HepG2 (cell line): ENCODE results near the gene KDM2B. TPM values are rescaled to one million over a fixed set of nuclear protein-coding genes. Genes with fewer than 3 reads are reported as not detected.

ENCODE experiments used
- BCL3 ChIP-seq: sonication (generic); formaldehyde crosslinking; IDR thresholded peaks from 2 replicates; pipeline ENCODE4 v1.5.1; 2020; ENCODE audit warnings: mild to moderate bottlenecking, missing genetic modification reagents, moderate library complexity
- CEBPZ ChIP-seq: IDR thresholded peaks from 2 replicates; pipeline ENCODE4 v1.6.1; 2012; ENCODE audit warnings: low read length, improper control_type of control experiment
- DPF2 ChIP-seq: sonication (generic); formaldehyde crosslinking; IDR thresholded peaks from 2 replicates; pipeline ENCODE4 v1.4.0; 2020; ENCODE audit warnings: mild to moderate bottlenecking, low read depth, missing genetic modification reagents, borderline replicate concordance
- ETV5 ChIP-seq: IDR thresholded peaks from 2 replicates; pipeline ENCODE4 v1.6.1; 2018; ENCODE audit warnings: missing biosample characterization, missing genetic modification reagents, inconsistent platforms, borderline replicate concordance
- GATAD1 ChIP-seq: IDR thresholded peaks from 2 replicates; pipeline ENCODE4 v1.6.1; 2016; ENCODE audit warnings: missing genetic modification reagents, missing compliant biosample characterization
- HNF4A ChIP-seq: sonication (generic); formaldehyde crosslinking; IDR thresholded peaks from 2 replicates; pipeline ENCODE4 v1.4.0; 2020; ENCODE audit warnings: missing genetic modification reagents
- MATR3 ChIP-seq: sonication (generic); formaldehyde crosslinking; IDR thresholded peaks from 2 replicates; pipeline ENCODE4 v1.4.0; 2020; ENCODE audit warnings: missing genetic modification reagents
- NFE2L1 ChIP-seq: sonication (generic); formaldehyde crosslinking; IDR thresholded peaks from 2 replicates; pipeline ENCODE4 v1.4.0; 2020; ENCODE audit warnings: missing genetic modification reagents, mild to moderate bottlenecking, borderline replicate concordance
- PHF8 ChIP-seq: sonication (generic); formaldehyde crosslinking; IDR thresholded peaks from 2 replicates; pipeline ENCODE4 v1.5.0; 2020; ENCODE audit warnings: missing genetic modification reagents
- SMAD9 ChIP-seq: sonication (generic); formaldehyde crosslinking; IDR thresholded peaks from 2 replicates; pipeline ENCODE4 v1.5.1; 2020; ENCODE audit warnings: mild to moderate bottlenecking, missing genetic modification reagents
- SYNCRIP ChIP-seq: fragments of 200-400 bp; formaldehyde crosslinking; IDR thresholded peaks from 2 replicates; pipeline ENCODE4 v1.6.1; 2018; ENCODE audit warnings: mild to moderate bottlenecking, low read depth, low read length; ENCODE audit not compliant: insufficient read depth
- TAF1 ChIP-seq: sonication (generic); formaldehyde crosslinking; IDR thresholded peaks from 2 replicates; pipeline ENCODE4 v1.4.0; 2020; ENCODE audit warnings: missing genetic modification reagents
- TGIF2 ChIP-seq: IDR thresholded peaks from 2 replicates; pipeline ENCODE4 v1.6.1; 2016; ENCODE audit warnings: control low read depth, missing compliant biosample characterization
- TOE1 ChIP-seq: sonication (generic); formaldehyde crosslinking; IDR thresholded peaks from 2 replicates; pipeline ENCODE4 v1.4.0; 2020; ENCODE audit warnings: mild to moderate bottlenecking, missing genetic modification reagents
- ZBTB2 ChIP-seq: sonication (generic); formaldehyde crosslinking; IDR thresholded peaks from 2 replicates; pipeline ENCODE4 v1.8.0; 2022; ENCODE audit warnings: low read depth, missing genetic modification reagents
- ZMYM2 ChIP-seq: sonication (generic); formaldehyde crosslinking; IDR thresholded peaks from 2 replicates; pipeline ENCODE4 v1.8.0; 2022; ENCODE audit warnings: mild to moderate bottlenecking, missing genetic modification reagents
- ZSCAN9 ChIP-seq: IDR thresholded peaks from 2 replicates; pipeline ENCODE4 v1.6.1; 2016; ENCODE audit warnings: borderline replicate concordance
- polyA plus RNA-seq, 8 experiments: library from polyadenylated mRNA; depleted of rRNA in 3 of 8; stranded (reverse) in 7 of 8; unstranded in 1 of 8; fragments of >200 nt; fragmentation: Illumina TruSeq in 4 of 8; extraction: Trizol in 4 of 8; gene quantifications; 2 replicates each; pipeline versions ENCODE4 v1.2.1 to v1.2.3, GENCODE V29; 2011 to 2016; ENCODE audit warnings: low read depth in 4 of 8, missing spikeins in 1 of 8, mixed read lengths in 1 of 8; ENCODE audit not compliant: insufficient read depth in 1 of 8
- total RNA-seq, 5 experiments: library from RNA; depleted of rRNA; stranded (reverse); fragments of >200 nt; fragmentation: Illumina TruSeq; extraction: Trizol; gene quantifications; 2 replicates each; pipeline ENCODE4 v1.2.3, GENCODE V29; 2016; ENCODE audit warnings: low read depth in 1 of 5
- TF ChIP-seq, protein P1 (sequence below): IDR thresholded peaks from 2 replicates; pipeline ENCODE4 v1.6.1; 2016; ENCODE audit warnings: low read depth, missing genetic modification reagents, missing compliant biosample characterization

KDM2B gene
- total and polyA plus RNA-seq, 2 of the 13 experiments (the other 11 are each of a cell fraction or from before 2014, with no cell fraction given), result 17.5 to 26.1 TPM

GRCh38 chr12:121550974-121551634 lies 29.7 kb downstream of the KDM2B start (continued):
- TF ChIP-seq ETV5 (peak; percentile 96), ZBTB2 (CRISPR knock-in tag) (no peak), CEBPZ (no peak), MATR3 (CRISPR knock-in tag) (no peak), TOE1 (CRISPR knock-in tag) (peak; percentile 87; the same call in 1 of the 2 replicates), ZMYM2 (CRISPR knock-in tag) (peak; percentile 73), TGIF2 (no peak; the same call in 1 of the 2 replicates), PHF8 (no peak), DPF2 (CRISPR knock-in tag) (peak; percentile 95), GATAD1 (CRISPR knock-in tag) (peak; percentile 64), HNF4A (CRISPR knock-in tag) (peak; percentile 84), NFE2L1 (CRISPR knock-in tag) (no peak), SYNCRIP (no peak), SMAD9 (CRISPR knock-in tag) (no peak), BCL3 (CRISPR knock-in tag) (no peak), TAF1 (no peak; the same call in 1 of the 2 replicates), ZSCAN9 (CRISPR knock-in tag) (0 out of 2 replicates have a peak, but pooled peaks have one; percentile 61)
- TF ChIP-seq, protein P1, sequence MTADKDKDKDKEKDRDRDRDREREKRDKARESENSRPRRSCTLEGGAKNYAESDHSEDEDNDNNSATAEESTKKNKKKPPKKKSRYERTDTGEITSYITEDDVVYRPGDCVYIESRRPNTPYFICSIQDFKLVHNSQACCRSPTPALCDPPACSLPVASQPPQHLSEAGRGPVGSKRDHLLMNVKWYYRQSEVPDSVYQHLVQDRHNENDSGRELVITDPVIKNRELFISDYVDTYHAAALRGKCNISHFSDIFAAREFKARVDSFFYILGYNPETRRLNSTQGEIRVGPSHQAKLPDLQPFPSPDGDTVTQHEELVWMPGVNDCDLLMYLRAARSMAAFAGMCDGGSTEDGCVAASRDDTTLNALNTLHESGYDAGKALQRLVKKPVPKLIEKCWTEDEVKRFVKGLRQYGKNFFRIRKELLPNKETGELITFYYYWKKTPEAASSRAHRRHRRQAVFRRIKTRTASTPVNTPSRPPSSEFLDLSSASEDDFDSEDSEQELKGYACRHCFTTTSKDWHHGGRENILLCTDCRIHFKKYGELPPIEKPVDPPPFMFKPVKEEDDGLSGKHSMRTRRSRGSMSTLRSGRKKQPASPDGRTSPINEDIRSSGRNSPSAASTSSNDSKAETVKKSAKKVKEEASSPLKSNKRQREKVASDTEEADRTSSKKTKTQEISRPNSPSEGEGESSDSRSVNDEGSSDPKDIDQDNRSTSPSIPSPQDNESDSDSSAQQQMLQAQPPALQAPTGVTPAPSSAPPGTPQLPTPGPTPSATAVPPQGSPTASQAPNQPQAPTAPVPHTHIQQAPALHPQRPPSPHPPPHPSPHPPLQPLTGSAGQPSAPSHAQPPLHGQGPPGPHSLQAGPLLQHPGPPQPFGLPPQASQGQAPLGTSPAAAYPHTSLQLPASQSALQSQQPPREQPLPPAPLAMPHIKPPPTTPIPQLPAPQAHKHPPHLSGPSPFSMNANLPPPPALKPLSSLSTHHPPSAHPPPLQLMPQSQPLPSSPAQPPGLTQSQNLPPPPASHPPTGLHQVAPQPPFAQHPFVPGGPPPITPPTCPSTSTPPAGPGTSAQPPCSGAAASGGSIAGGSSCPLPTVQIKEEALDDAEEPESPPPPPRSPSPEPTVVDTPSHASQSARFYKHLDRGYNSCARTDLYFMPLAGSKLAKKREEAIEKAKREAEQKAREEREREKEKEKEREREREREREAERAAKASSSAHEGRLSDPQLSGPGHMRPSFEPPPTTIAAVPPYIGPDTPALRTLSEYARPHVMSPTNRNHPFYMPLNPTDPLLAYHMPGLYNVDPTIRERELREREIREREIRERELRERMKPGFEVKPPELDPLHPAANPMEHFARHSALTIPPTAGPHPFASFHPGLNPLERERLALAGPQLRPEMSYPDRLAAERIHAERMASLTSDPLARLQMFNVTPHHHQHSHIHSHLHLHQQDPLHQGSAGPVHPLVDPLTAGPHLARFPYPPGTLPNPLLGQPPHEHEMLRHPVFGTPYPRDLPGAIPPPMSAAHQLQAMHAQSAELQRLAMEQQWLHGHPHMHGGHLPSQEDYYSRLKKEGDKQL, result peak; percentile 99
